K562 treated with DMSO at 1 percent for 48 hours (cell line): ENCODE results near the gene SHISA9. TPM values are rescaled to one million over a fixed set of nuclear protein-coding genes. Genes with fewer than 3 reads are reported as not detected.

ENCODE experiments used
- total RNA-seq: library from RNA; unstranded; fragments of 300-600 nt; gene quantifications from 2 replicates; pipeline ENCODE4 v1.2.3, GENCODE V29; 2022; ENCODE audit warnings: low replicate concordance; ENCODE audit errors: extremely low read depth

The SHISA9 gene
- not detected in 2 replicates for total RNA-seq

GRCh38 chr16:12901597-12902461, at the start of gene SHISA9:
TSS of gene SHISA9 (plus strand) at chr16:12901598.

Other genes with a start within 250 kb of the SHISA9 start
- gene CPPED1, start 97.7 kb upstream of the SHISA9 start, total RNA-seq: not detected in 2 replicates